ENCODE measurements around the gene PFKFB1.

- TF ChIP-seq POLR2AphosphoS5 (IDR thresholded peaks at IDR 0.05; ENCODE audit: low read depth, low read length) (no peak), TAF1 (IDR thresholded peaks at IDR 0.05; ENCODE audit: borderline replicate concordance, insufficient read depth, low read length) (no peak), REST (IDR thresholded peaks at IDR 0.05; ENCODE audit: insufficient read depth in 1 of 2, low read depth in 2 of 2, low read length in 2 of 2) (no peak), SIN3A (IDR thresholded peaks at IDR 0.05; ENCODE audit: borderline replicate concordance, insufficient read depth, low read length) (no peak), FOXP2 (optimal IDR thresholded peaks at IDR 0.05; ENCODE audit: borderline replicate concordance, extremely low read depth, extremely low read length, insufficient read depth) (no peak)
Measured at GRCh38 chrX:54934890-54935289, 59.1 kb downstream of the PFKFB1 start.
